ENCODE results near the gene GNG2.

GRCh38 chr14:52006361-52006760 lies 145.9 kb downstream of the GNG2 start:
- TF ChIP-seq GATA2 (IDR thresholded peaks at IDR 0.05; ENCODE audit: low read depth, low read length) (no peak), GATA3 (IDR thresholded peaks at IDR 0.05; ENCODE audit: low read depth, low read length) (no peak)
